A673 (cell line): ENCODE data around the gene APOL1. TPM values are rescaled to one million over a fixed set of nuclear protein-coding genes. Genes with fewer than 3 reads are reported as not detected.

Experiments used
- BruUV-seq: library from RNA; stranded (reverse); fragments of 400-500 nt; replicated peaks from 2 replicates; lab custom pipeline; 2021; lab: Mats Ljungman, UMichigan
- CTCF ChIA-PET: fragments of 300-600 bp; sonication (Branson Sonifier 250); formaldehyde crosslinking; loops from one replicate; lab custom pipeline; 2022; ENCODE audit warnings: antibody characterized with exemption; lab: Charles Lee
- POLR2A ChIA-PET: fragments of 300-600 bp; sonication (Branson Sonifier 250); formaldehyde crosslinking; loops from one replicate; lab custom pipeline; 2022; ENCODE audit warnings: antibody characterized with exemption; ENCODE audit not compliant: low non-redundant PET; lab: Charles Lee
- DNase-seq: peaks from one replicate; pipeline ENCODE4 v3.0.0-alpha.2; 2015; ENCODE audit warnings: low spot score
- H3K27ac ChIP-seq: fragments of 200-600 bp; sonication (generic); 2 replicates; pipeline ENCODE4 v1.5.1; 2016; ENCODE audit warnings: mixed run types, low read depth, mild to moderate bottlenecking, mixed read lengths, antibody characterized with exemption, low read length; ENCODE audit not compliant: poor library complexity, severe bottlenecking
- H3K27me3 ChIP-seq: fragments of 200-600 bp; sonication (generic); replicated peaks from 2 replicates; pipeline ENCODE4 v1.6.1; 2017; ENCODE audit warnings: mixed run types, low read depth, mild to moderate bottlenecking, mixed read lengths, antibody characterized with exemption, low read length; ENCODE audit not compliant: insufficient read depth, poor library complexity
- H3K36me3 ChIP-seq: fragments of 200-600 bp; sonication (generic); 2 replicates; pipeline ENCODE4 v1.6.1; 2016; ENCODE audit warnings: mixed run types, mild to moderate bottlenecking, mixed read lengths, antibody characterized with exemption, low read length; ENCODE audit not compliant: insufficient read depth, poor library complexity, severe bottlenecking
- H3K4me1 ChIP-seq: fragments of 200-600 bp; sonication (generic); 2 replicates; pipeline ENCODE4 v1.6.1; 2017; ENCODE audit warnings: mixed run types, mild to moderate bottlenecking, mixed read lengths, antibody characterized with exemption, low read length; ENCODE audit not compliant: insufficient read depth, poor library complexity, severe bottlenecking
- H3K4me3 ChIP-seq: fragments of 200-600 bp; sonication (generic); 2 replicates; pipeline ENCODE4 v1.5.1; 2016; ENCODE audit warnings: low read depth, mixed run types, mild to moderate bottlenecking, mixed read lengths, low read length; ENCODE audit not compliant: poor library complexity, severe bottlenecking
- H3K9me3 ChIP-seq: fragments of 200-600 bp; sonication (generic); 2 replicates; pipeline ENCODE4 v1.6.1; 2016; ENCODE audit warnings: mixed run types, low read depth, mild to moderate bottlenecking, mixed read lengths, antibody characterized with exemption, low read length; ENCODE audit not compliant: poor library complexity, severe bottlenecking
- EZH2 ChIP-seq: fragments of 200-600 bp; sonication (generic); IDR thresholded peaks from 2 replicates; pipeline ENCODE4 v1.6.1; 2017; ENCODE audit warnings: borderline replicate concordance, low read depth, mild to moderate bottlenecking, mixed read lengths, antibody characterized with exemption, low read length; ENCODE audit not compliant: poor library complexity, severe bottlenecking
- intact Hi-C: fragments of 100-400 bp; cut with micrococcal nuclease; formaldehyde crosslinking; loops from one replicate; pipeline ENCODE4 v1.10.0; 2022; ENCODE audit not compliant: unreplicated experiment
- microRNA-seq: library from miRNA; unstranded; fragments of <30 nt; microRNA quantifications from one replicate; pipeline ENCODE4 v1.2.0, GENCODE V29; 2021
- total RNA-seq: library from RNA; stranded (reverse); gene quantifications from 2 replicates; pipeline ENCODE4 v1.2.3, GENCODE V29; 2021
- TF ChIP-seq, protein P1 (sequence below): fragments of 300-800, 200-600 bp; sonication (generic); conservative IDR thresholded peaks from 2 replicates; pipeline ENCODE4 v1.5.1; 2017; ENCODE audit warnings: low read depth, mild to moderate bottlenecking, antibody characterized with exemption, low read length, moderate library complexity, mixed read lengths

The APOL1 gene
- total RNA-seq, 1 experiment from 2014 or later = 0.30 TPM

DNA sequence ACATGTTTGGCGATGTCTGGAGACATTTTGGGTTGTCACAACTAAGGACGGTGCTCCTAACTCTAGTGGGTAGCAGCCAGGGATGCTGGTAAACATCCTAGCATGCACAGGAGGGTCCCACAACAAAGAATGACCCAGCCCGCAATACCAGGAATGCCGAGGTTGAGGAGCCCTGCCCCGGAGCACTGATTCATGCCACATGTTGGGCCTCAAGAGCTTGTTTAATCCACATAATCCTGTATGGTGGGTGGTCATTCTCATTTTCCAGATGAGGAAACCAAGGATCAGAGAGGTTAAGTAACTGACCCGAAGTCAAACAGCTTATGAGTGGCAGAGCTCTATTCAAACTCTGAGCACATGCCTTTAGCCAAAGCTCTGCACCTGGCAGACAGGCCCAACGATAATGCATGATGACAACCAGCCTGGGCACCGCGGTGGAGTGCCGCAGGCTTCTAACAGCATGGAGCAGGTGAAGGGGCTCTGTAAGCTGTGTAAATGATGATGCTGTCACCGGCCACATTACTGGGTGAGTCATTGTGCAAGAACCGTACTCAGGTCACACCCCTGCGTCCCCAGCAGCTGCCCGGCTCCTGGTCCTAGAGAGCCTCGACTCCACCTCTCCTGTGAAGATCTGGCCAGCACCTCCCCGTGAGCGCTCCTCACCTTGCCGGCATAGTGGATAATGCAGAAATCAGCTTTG lies 58.6 kb downstream of the APOL1 start:
- H3K9me3 ChIP-seq = no peaks in the 10 kb centered on the region
- no peak for DNase-seq
- H3K36me3 ChIP-seq = peaks cover 84% of the 10 kb centered on the region
- ChIA-PET CTCF (no interaction called here), POLR2A (no interaction called here)
- no TSS peak for BruUV-seq
- no peak overlapping the region for H3K4me3 ChIP-seq
- H3K27ac ChIP-seq = no peak overlapping the region
- intact Hi-C loops = no loop called here
- no peak for TF ChIP-seq EZH2
- TF ChIP-seq, protein P1, sequence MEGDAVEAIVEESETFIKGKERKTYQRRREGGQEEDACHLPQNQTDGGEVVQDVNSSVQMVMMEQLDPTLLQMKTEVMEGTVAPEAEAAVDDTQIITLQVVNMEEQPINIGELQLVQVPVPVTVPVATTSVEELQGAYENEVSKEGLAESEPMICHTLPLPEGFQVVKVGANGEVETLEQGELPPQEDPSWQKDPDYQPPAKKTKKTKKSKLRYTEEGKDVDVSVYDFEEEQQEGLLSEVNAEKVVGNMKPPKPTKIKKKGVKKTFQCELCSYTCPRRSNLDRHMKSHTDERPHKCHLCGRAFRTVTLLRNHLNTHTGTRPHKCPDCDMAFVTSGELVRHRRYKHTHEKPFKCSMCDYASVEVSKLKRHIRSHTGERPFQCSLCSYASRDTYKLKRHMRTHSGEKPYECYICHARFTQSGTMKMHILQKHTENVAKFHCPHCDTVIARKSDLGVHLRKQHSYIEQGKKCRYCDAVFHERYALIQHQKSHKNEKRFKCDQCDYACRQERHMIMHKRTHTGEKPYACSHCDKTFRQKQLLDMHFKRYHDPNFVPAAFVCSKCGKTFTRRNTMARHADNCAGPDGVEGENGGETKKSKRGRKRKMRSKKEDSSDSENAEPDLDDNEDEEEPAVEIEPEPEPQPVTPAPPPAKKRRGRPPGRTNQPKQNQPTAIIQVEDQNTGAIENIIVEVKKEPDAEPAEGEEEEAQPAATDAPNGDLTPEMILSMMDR = no peak
- H3K27me3 ChIP-seq = no peaks in the 10 kb centered on the region
- H3K4me1 ChIP-seq = no peaks in the 10 kb centered on the region

DNA sequence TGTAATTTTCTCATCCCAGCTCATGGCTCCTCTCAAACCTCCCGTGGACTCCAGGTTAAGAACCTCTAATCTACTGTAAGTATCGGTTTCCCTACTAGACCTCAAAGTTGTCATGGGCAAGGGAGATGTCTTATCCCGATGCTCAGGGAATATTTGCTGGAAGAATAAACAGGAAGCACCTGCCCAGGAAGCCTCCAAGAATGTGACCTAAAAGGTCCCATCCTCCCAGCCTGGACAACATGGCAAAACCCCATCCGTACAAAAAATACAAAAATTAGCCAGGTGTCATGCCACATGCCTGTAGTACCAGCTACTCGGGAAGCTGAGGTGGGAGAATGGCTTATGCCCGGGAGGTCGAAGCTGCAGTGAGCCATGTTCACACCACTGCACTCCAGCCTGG lies 62.4 kb downstream of the APOL1 start:
- intact Hi-C loops = no loop called here
- DNase-seq = no peak
- no peaks in the 10 kb centered on the region for H3K9me3 ChIP-seq
- H3K4me1 ChIP-seq = no peaks in the 10 kb centered on the region
- no peaks in the 10 kb centered on the region for H3K27me3 ChIP-seq
- H3K4me3 ChIP-seq = no peak overlapping the region
- BruUV-seq = no TSS peak
- CTCF ChIA-PET = no interaction called here
- POLR2A ChIA-PET = no interaction called here
- no peak for TF ChIP-seq EZH2
- TF ChIP-seq, protein P1 = no peak
- H3K27ac ChIP-seq = no peak overlapping the region
- peaks cover 81% of the 10 kb centered on the region for H3K36me3 ChIP-seq

DNA sequence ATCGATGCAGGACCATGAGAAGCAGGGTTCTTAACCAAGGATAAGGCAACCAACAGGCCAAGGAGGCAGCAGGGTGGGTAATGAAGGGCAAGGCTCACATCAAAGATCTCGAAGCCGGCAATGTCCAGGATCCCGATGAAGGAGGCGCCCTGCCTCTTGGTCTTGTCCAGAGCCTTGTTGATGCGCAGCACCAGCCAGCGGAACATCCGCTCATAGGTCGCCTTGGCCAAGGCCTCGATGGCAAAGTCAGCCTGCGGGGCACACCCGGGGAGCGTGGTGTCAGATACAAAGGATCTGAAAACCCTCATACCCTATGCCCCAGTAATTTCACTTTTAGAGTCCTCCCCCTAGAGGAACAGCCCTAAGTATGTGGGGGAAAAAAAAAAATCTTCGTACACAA lies 63.5 kb downstream of the APOL1 start:
- no TSS peak for BruUV-seq
- POLR2A ChIA-PET = no interaction called here
- DNase-seq = no peak
- Histone ChIP-seq H3K4me1 (no peaks in the 10 kb centered on the region), H3K36me3 (peaks cover 80% of the 10 kb centered on the region), H3K4me3 (no peak overlapping the region), H3K9me3 (no peaks in the 10 kb centered on the region), H3K27ac (no peak overlapping the region), H3K27me3 (no peaks in the 10 kb centered on the region)
- CTCF ChIA-PET = interaction anchor here (0.7 kb wide), 1 partner anchor 147 kb away, joined by 4 read pairs; no protein-coding TSS in a partner anchor
- intact Hi-C loops = no loop called here
- TF ChIP-seq, protein P1 = no peak
- no peak for TF ChIP-seq EZH2

Small RNA genes lying within 50 kb of the gene (microRNA-seq; reads per million reads assigned to microRNA genes)
- gene MIR6819 = not detected

Other genes with a start within 250 kb of the APOL1 start
- 142 and 154 TPM in 2 replicates for gene RBFOX2, start 224.3 kb upstream of the APOL1 start, total RNA-seq
- 0.59 TPM in 1 of 2 replicates, not detected in the other for gene APOL3, start 92.4 kb upstream of the APOL1 start, total RNA-seq
- gene APOL4, start 51.3 kb upstream of the APOL1 start, total RNA-seq = 1.6 and 4.2 TPM in 2 replicates
- gene APOL2, start 13.6 kb upstream of the APOL1 start, total RNA-seq = 37.9 and 45.1 TPM in 2 replicates
- 290 and 323 TPM in 2 replicates for gene MYH9, start 134.8 kb downstream of the APOL1 start, total RNA-seq
- 85.4 and 88.4 TPM in 2 replicates for gene TXN2, start 228.5 kb downstream of the APOL1 start, total RNA-seq